Activated CD8-positive, alpha-beta memory T cell treated with anti-CD3 and anti-CD28 coated beads, Interleukin-2, amount 50 U/mL, for 4 hours (primary cell): ENCODE measurements around the gene ADGRF5.

Experiments used
- DNase-seq: peaks from one replicate; pipeline ENCODE4 v3.0.0-alpha.2; 2020

ADGRF5 gene

GRCh38 chr6:46921731-46922130 is at the start of gene ADGRF5:
ADGRF5 (minus strand) TSS chr6:46921938; CDS start chr6:46906762, 15,176 bp downstream.
- DNase-seq = no peak

GRCh38 chr6:46969206-46969605 is 47.5 kb upstream of the ADGRF5 start:
- DNase-seq = no peak

- DNase-seq = no peak
Measured at GRCh38 chr6:46967826-46968349, 46.1 kb upstream of the ADGRF5 start.

GRCh38 chr6:46964716-46965519 is 43.2 kb upstream of the ADGRF5 start:
- DNase-seq = no peak

- no peak for DNase-seq
Measured at GRCh38 chr6:46963626-46964025, 41.9 kb upstream of the ADGRF5 start.

- no peak for DNase-seq
Measured at GRCh38 chr6:46963039-46963438, 41.3 kb upstream of the ADGRF5 start.

- no peak for DNase-seq
Measured at GRCh38 chr6:46961711-46962110, 40.0 kb upstream of the ADGRF5 start.

GRCh38 chr6:46961232-46961631 is 39.5 kb upstream of the ADGRF5 start:
- no peak for DNase-seq

- DNase-seq = no peak
Measured at GRCh38 chr6:46959419-46959818, 37.7 kb upstream of the ADGRF5 start.

GRCh38 chr6:46956409-46956808 is 34.7 kb upstream of the ADGRF5 start:
- no peak for DNase-seq

GRCh38 chr6:46954837-46955451 is 33.2 kb upstream of the ADGRF5 start:
- DNase-seq = no peak

GRCh38 chr6:46953921-46954320 is 32.2 kb upstream of the ADGRF5 start:
- no peak for DNase-seq

GRCh38 chr6:46949632-46950280 is 28.0 kb upstream of the ADGRF5 start:
- DNase-seq = no peak

- no peak for DNase-seq
Measured at GRCh38 chr6:46948699-46949098, 27.0 kb upstream of the ADGRF5 start.

GRCh38 chr6:46947497-46947896 is 25.8 kb upstream of the ADGRF5 start:
- no peak for DNase-seq

- DNase-seq = no peak
Measured at GRCh38 chr6:46940433-46941226, 18.9 kb upstream of the ADGRF5 start.

GRCh38 chr6:46937642-46938041 is 15.9 kb upstream of the ADGRF5 start:
- DNase-seq = no peak

- no peak for DNase-seq
Measured at GRCh38 chr6:46935687-46936086, 13.9 kb upstream of the ADGRF5 start.

- no peak for DNase-seq
Measured at GRCh38 chr6:46933751-46934150, 12.0 kb upstream of the ADGRF5 start.

- DNase-seq = no peak
Measured at GRCh38 chr6:46932526-46933319, 11.0 kb upstream of the ADGRF5 start.

GRCh38 chr6:46931416-46931815 is 9.7 kb upstream of the ADGRF5 start:
- no peak for DNase-seq

- no peak for DNase-seq
Measured at GRCh38 chr6:46930331-46930730, 8.6 kb upstream of the ADGRF5 start.
